ENCODE measurements around the gene MUC2. TPM values are rescaled to one million over a fixed set of nuclear protein-coding genes. Genes with fewer than 3 reads are reported as not detected.

The MUC2 gene
- total and polyA plus RNA-seq, 2 experiments from 2014 or later: not detected

- Mint-ChIP-seq H3K36me3 (ENCODE audit: low read depth) (no peaks in the 10 kb centered on the region; the same call in 2 of the 3 replicates), H3K27me3 (ENCODE audit: insufficient read depth, low read depth, poor library complexity) (peaks cover 3% of the 10 kb centered on the region), H3K4me1 (no peaks in the 10 kb centered on the region), H3K27ac (no peak overlapping the region), H3K4me3 (no peak overlapping the region), H3K9me3 (peaks cover 2% of the 10 kb centered on the region; the same call in 1 of the 3 replicates)
- DNase-seq (ENCODE audit: low spot score): no peak
- Histone ChIP-seq H3K27me3 (ENCODE audit: insufficient read depth) (no peaks in the 10 kb centered on the region), H3K36me3 (ENCODE audit: insufficient read depth) (no peaks in the 10 kb centered on the region), H3K9me2 (ENCODE audit: insufficient read depth) (no peaks in the 10 kb centered on the region), H3K27ac (ENCODE audit: low read depth) (no peak overlapping the region), H3K4me2 (no peak overlapping the region), H2AFZ (no peak overlapping the region), H3F3A (replicated peaks; ENCODE audit: low read depth) (no peaks in the 10 kb centered on the region), H3K79me2 (replicated peaks; ENCODE audit: insufficient read depth) (no peaks in the 10 kb centered on the region), H3K4me1 (ENCODE audit: insufficient read depth) (no peaks in the 10 kb centered on the region), H4K20me1 (replicated peaks; ENCODE audit: insufficient read depth) (no peaks in the 10 kb centered on the region), H3K4me3 (no peak overlapping the region)
- TF ChIP-seq CREB1 (CRISPR knock-in tag; IDR thresholded peaks at IDR 0.05; ENCODE audit: low read depth) (no peak), STAT1 (IDR thresholded peaks at IDR 0.05; ENCODE audit: unreplicated experiment) (no peak), JUNB (IDR thresholded peaks at IDR 0.05; ENCODE audit: unreplicated experiment) (no peak), ZNF331 (CRISPR knock-in tag; IDR thresholded peaks at IDR 0.05; ENCODE audit: low read depth) (no peak), NANOG (IDR thresholded peaks at IDR 0.05; ENCODE audit: borderline replicate concordance) (no peak), EZH2 (IDR thresholded peaks at IDR 0.05; ENCODE audit: low read depth, unreplicated experiment) (no peak), POLR2AphosphoS5 (IDR thresholded peaks at IDR 0.05; ENCODE audit: low read depth) (no peak), CTCF (conservative IDR thresholded peaks at IDR 0.05; ENCODE audit: low read depth in 2 of 2) (no peak), ZNF462 (CRISPR knock-in tag; IDR thresholded peaks at IDR 0.05) (no peak), REST (IDR thresholded peaks at IDR 0.05; ENCODE audit: unreplicated experiment) (no peak), ETS1 (IDR thresholded peaks at IDR 0.05) (no peak), ZNF114 (CRISPR knock-in tag; IDR thresholded peaks at IDR 0.05) (no peak), EZH2phosphoT487 (IDR thresholded peaks at IDR 0.05; ENCODE audit: unreplicated experiment) (no peak)
- ATAC-seq: no peak
Observed at GRCh38 chr11:1039481-1040427, 34.9 kb upstream of the MUC2 start.
